Gastroesophageal sphincter (tissue), 3 donors: ENCODE data around the gene GPD1.
A peak's percentile ranks its signal among the peaks of the same experiment; 100 is the strongest.

ENCODE experiments used
- EP300 ChIP-seq: sonication (generic); formaldehyde crosslinking; IDR thresholded peaks from one replicate; pipeline ENCODE4 v1.6.1; 2017; ENCODE audit warnings: antibody characterized with exemption, mild to moderate bottlenecking
- POLR2A ChIP-seq, 2 donors: fragments of 450-650 bp; IDR thresholded peaks; one replicate each; pipeline ENCODE4 v1.6.1; 2017; ENCODE audit warnings: antibody characterized with exemption in 2 of 2, mild to moderate bottlenecking in 2 of 2, moderate library complexity in 1 of 2
- TF ChIP-seq, protein P1 (sequence below), 4 experiments: fragments of 200-600 bp in 2 of 4; fragments of 450-650 bp in 2 of 4; sonication (generic) in 1 of 4; IDR thresholded peaks; one replicate each; pipeline ENCODE4 v1.5.1; 2017 to 2019; ENCODE audit warnings: antibody characterized with exemption in 4 of 4, mild to moderate bottlenecking in 2 of 4, moderate library complexity in 2 of 4

GRCh38 chr12:50103767-50104321 is at the start of gene GPD1:
- no peak for TF ChIP-seq POLR2A (IDR thresholded peaks at IDR 0.05)
- TF ChIP-seq, protein P1, sequence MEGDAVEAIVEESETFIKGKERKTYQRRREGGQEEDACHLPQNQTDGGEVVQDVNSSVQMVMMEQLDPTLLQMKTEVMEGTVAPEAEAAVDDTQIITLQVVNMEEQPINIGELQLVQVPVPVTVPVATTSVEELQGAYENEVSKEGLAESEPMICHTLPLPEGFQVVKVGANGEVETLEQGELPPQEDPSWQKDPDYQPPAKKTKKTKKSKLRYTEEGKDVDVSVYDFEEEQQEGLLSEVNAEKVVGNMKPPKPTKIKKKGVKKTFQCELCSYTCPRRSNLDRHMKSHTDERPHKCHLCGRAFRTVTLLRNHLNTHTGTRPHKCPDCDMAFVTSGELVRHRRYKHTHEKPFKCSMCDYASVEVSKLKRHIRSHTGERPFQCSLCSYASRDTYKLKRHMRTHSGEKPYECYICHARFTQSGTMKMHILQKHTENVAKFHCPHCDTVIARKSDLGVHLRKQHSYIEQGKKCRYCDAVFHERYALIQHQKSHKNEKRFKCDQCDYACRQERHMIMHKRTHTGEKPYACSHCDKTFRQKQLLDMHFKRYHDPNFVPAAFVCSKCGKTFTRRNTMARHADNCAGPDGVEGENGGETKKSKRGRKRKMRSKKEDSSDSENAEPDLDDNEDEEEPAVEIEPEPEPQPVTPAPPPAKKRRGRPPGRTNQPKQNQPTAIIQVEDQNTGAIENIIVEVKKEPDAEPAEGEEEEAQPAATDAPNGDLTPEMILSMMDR (IDR thresholded peaks at IDR 0.05) = peak in 1 of 4 experiments; percentile 9
- no peak for TF ChIP-seq EP300
